Stimulated activated CD4-positive, alpha-beta T cell treated with anti-CD3 and anti-CD28 coated beads, Interleukin-12 subunit alpha, Interleukin-12 subunit beta, amount 100 ng/mL, for 4 hours (primary cell): ENCODE data around the gene AP3B2.
A peak's percentile ranks its signal among the peaks of the same experiment; 100 is the strongest.

Experiments
- DNase-seq: peaks from one replicate; pipeline ENCODE4 v3.0.0-alpha.2; 2020

The AP3B2 gene

GRCh38 chr15:82697735-82698407, 11.8 kb downstream of the AP3B2 start:
- no peak for DNase-seq

- no peak for DNase-seq
Measured at GRCh38 chr15:82692171-82692570, 17.5 kb downstream of the AP3B2 start.

- DNase-seq, result no peak
Measured at GRCh38 chr15:82689147-82689546, 20.5 kb downstream of the AP3B2 start.

- DNase-seq, result no peak
Measured at GRCh38 chr15:82688691-82689090, 21.0 kb downstream of the AP3B2 start.

- no peak for DNase-seq
Measured at GRCh38 chr15:82681371-82681770, 28.3 kb downstream of the AP3B2 start.

GRCh38 chr15:82680200-82681102, 29.2 kb downstream of the AP3B2 start:
- DNase-seq, result peak; percentile 79

- no peak for DNase-seq
Measured at GRCh38 chr15:82679626-82680199, 30.0 kb downstream of the AP3B2 start.

- DNase-seq, result no peak
Measured at GRCh38 chr15:82677720-82678323, 31.9 kb downstream of the AP3B2 start.

- DNase-seq, result no peak
Measured at GRCh38 chr15:82674873-82675272, 34.8 kb downstream of the AP3B2 start.

GRCh38 chr15:82670699-82671098, 39.0 kb downstream of the AP3B2 start:
- no peak for DNase-seq

- DNase-seq, result no peak
Measured at GRCh38 chr15:82666606-82667005, 43.1 kb downstream of the AP3B2 start.

GRCh38 chr15:82664021-82664420, 45.7 kb downstream of the AP3B2 start:
- DNase-seq, result no peak

GRCh38 chr15:82663186-82663600, 46.5 kb downstream of the AP3B2 start:
- DNase-seq, result peak; percentile 43

GRCh38 chr15:82662641-82663040, 47.0 kb downstream of the AP3B2 start:
- DNase-seq, result no peak

- no peak for DNase-seq
Measured at GRCh38 chr15:82660378-82660777, 49.3 kb downstream of the AP3B2 start.

GRCh38 chr15:82656641-82657266, 52.9 kb downstream of the AP3B2 start:
- no peak for DNase-seq

- no peak for DNase-seq
Measured at GRCh38 chr15:82655606-82656005, 54.1 kb downstream of the AP3B2 start.

- DNase-seq, result no peak
Measured at GRCh38 chr15:82653483-82654168, 56.0 kb downstream of the AP3B2 start.

- DNase-seq, result no peak
Measured at GRCh38 chr15:82651708-82652107, 58.0 kb downstream of the AP3B2 start.

- no peak for DNase-seq
Measured at GRCh38 chr15:82650046-82650670, 59.5 kb downstream of the AP3B2 start.

- DNase-seq, result no peak
Measured at GRCh38 chr15:82649226-82649999, 60.3 kb downstream of the AP3B2 start.
